Measurements from ENCODE around the gene PEPD. TPM values are rescaled to one million over a fixed set of nuclear protein-coding genes. Genes with fewer than 3 reads are reported as not detected.

Gene PEPD
- total RNA-seq, 1 experiment from 2014 or later: 40.5 TPM

DNA sequence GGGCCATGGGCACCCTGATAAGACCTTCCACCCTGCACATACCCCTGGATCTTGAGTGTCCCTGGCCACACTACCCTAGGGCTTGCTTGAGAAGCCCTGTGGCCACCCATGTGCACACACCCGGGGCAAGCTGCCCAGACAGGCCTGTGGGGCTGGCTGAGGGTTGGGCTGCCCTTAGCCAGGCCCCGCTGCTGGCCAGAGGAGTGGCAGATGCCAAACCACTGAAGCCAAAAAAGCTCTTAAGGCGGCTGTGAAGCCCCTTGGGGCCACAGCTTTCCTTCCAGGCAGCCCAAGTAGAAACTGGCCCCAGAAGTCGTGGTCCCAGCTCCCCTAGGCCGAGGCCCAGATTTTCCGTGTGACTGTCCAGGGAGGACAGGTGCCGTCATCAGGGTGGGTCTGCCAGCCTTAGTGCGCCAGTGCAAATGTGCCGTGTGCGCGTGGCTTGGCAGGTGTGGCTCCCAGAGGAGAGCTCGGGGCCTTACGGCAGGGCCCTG, 133.3 kb downstream of the PEPD start (continued):
- TF ChIP-seq, protein P1, sequence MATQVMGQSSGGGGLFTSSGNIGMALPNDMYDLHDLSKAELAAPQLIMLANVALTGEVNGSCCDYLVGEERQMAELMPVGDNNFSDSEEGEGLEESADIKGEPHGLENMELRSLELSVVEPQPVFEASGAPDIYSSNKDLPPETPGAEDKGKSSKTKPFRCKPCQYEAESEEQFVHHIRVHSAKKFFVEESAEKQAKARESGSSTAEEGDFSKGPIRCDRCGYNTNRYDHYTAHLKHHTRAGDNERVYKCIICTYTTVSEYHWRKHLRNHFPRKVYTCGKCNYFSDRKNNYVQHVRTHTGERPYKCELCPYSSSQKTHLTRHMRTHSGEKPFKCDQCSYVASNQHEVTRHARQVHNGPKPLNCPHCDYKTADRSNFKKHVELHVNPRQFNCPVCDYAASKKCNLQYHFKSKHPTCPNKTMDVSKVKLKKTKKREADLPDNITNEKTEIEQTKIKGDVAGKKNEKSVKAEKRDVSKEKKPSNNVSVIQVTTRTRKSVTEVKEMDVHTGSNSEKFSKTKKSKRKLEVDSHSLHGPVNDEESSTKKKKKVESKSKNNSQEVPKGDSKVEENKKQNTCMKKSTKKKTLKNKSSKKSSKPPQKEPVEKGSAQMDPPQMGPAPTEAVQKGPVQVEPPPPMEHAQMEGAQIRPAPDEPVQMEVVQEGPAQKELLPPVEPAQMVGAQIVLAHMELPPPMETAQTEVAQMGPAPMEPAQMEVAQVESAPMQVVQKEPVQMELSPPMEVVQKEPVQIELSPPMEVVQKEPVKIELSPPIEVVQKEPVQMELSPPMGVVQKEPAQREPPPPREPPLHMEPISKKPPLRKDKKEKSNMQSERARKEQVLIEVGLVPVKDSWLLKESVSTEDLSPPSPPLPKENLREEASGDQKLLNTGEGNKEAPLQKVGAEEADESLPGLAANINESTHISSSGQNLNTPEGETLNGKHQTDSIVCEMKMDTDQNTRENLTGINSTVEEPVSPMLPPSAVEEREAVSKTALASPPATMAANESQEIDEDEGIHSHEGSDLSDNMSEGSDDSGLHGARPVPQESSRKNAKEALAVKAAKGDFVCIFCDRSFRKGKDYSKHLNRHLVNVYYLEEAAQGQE (IDR thresholded peaks at IDR 0.05; ENCODE audit: low read depth): no peak

DNA sequence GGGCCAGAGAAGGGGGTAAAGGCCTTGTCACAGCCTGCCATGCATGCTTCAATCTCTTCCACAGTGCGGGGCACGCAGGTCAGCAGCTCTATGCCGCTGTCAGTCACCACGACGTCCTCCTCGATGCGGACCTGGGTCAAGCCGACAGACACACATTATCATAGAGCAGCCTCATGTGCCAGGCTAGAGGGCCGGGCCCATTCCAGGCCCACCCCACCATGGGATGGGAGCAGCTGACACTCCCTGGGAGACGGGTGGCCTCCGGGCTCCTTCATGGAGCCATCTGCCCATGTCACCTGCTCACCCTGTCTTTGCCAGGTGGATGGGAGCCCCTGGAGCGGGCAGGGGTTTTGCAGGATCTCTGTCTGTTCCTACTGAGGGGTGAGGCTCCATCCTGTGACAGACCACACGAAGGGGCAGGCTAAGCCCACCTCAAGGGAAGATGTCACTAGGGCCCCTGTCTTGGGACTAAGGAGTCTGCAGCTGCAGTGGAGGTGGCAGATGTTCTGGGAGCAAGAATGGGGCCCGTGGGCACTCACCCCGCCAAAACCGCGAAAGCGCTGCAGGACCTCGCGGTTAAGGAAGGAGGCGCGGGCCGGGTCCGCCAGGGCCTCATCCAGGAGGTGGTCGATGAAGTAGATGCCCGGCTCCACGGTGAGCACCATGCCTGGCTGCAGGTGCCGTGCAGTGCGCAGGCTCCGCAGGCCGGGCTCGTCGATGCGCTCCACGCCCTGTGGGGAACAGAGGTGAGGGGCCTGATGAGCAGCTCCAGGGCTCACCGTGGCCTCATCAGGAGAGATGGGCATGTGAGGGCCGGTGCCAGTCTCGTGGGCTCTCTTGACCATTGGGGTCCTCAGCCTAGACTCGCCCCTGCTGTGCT, 134.0 kb downstream of the PEPD start:
- Histone ChIP-seq H2AFZ (ENCODE audit: low read depth, low read length, poor library complexity, severe bottlenecking) (no peak overlapping the region), H3K9ac (ENCODE audit: low read length) (no peak overlapping the region), H3K9me2 (ENCODE audit: insufficient read depth) (no peaks in the 10 kb centered on the region), H3K4me2 (ENCODE audit: low read length) (no peak overlapping the region), H3K36me3 (ENCODE audit: control insufficient read depth in 1 of 2, insufficient read depth in 2 of 2, low read length in 2 of 2) (no peaks in the 10 kb centered on the region; a peak in 1 of 4 replicates), H3K4me1 (ENCODE audit: control insufficient read depth in 1 of 2, insufficient read depth in 2 of 2, low read length in 2 of 2) (no peaks in the 10 kb centered on the region), H4K20me1 (ENCODE audit: insufficient read depth) (no peaks in the 10 kb centered on the region), H3K27me3 (ENCODE audit: insufficient read depth, low read length) (no peaks in the 10 kb centered on the region), H3K27ac (ENCODE audit: low read depth, low read length) (no peak overlapping the region), H3K4me3 (replicated peaks in 1 of 2; ENCODE audit: low read depth in 1 of 2, low read length in 2 of 2) (no peak overlapping the region), H3K9me3 (ENCODE audit: control insufficient read depth in 1 of 2, insufficient read depth in 1 of 2, low read depth in 1 of 2, low read length in 2 of 2) (no peaks in the 10 kb centered on the region), H3K79me2 (ENCODE audit: insufficient read depth, low read length) (peaks cover 22% of the 10 kb centered on the region)
- POLR2A ChIA-PET: interaction anchor here (1.4 kb wide), 1 partner anchor 11 kb away, joined by 3 read pairs; no protein-coding TSS in a partner anchor
- ATAC-seq (no peak), DNase-seq (ENCODE audit: low read depth, low spot score) (no peak)
- RAD21 ChIA-PET (ENCODE audit: low non-redundant PET in 1 of 2, low total read pairs in 2 of 2, uncharacterized antibody in 2 of 2, unreplicated experiment in 2 of 2): no interaction called here
- no TSS peak for BruUV-seq (replicated peaks)
- CTCF ChIA-PET: no interaction called here
- intact Hi-C loops (cut with micrococcal nuclease): no loop called here
- TF ChIP-seq CEBPB (IDR thresholded peaks at IDR 0.05; ENCODE audit: low read depth) (no peak), POLR2A (IDR thresholded peaks at IDR 0.05; ENCODE audit: borderline replicate concordance, extremely low read depth, insufficient read depth, insufficient read length) (no peak), YY1 (IDR thresholded peaks at IDR 0.05; ENCODE audit: extremely low read depth, insufficient replicate concordance, low read depth, low read length) (no peak), FOSL1 (IDR thresholded peaks at IDR 0.05; ENCODE audit: low read depth) (no peak), ZFX (IDR thresholded peaks at IDR 0.05) (no peak), JUND (IDR thresholded peaks at IDR 0.05) (no peak), SP1 (IDR thresholded peaks at IDR 0.05; ENCODE audit: low read depth) (no peak), POLR2AphosphoS5 (IDR thresholded peaks at IDR 0.05; ENCODE audit: low read depth, low read length) (no peak), EGR1 (IDR thresholded peaks at IDR 0.05; ENCODE audit: low read depth) (no peak)
- TF ChIP-seq, protein P2, sequence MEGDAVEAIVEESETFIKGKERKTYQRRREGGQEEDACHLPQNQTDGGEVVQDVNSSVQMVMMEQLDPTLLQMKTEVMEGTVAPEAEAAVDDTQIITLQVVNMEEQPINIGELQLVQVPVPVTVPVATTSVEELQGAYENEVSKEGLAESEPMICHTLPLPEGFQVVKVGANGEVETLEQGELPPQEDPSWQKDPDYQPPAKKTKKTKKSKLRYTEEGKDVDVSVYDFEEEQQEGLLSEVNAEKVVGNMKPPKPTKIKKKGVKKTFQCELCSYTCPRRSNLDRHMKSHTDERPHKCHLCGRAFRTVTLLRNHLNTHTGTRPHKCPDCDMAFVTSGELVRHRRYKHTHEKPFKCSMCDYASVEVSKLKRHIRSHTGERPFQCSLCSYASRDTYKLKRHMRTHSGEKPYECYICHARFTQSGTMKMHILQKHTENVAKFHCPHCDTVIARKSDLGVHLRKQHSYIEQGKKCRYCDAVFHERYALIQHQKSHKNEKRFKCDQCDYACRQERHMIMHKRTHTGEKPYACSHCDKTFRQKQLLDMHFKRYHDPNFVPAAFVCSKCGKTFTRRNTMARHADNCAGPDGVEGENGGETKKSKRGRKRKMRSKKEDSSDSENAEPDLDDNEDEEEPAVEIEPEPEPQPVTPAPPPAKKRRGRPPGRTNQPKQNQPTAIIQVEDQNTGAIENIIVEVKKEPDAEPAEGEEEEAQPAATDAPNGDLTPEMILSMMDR (IDR thresholded peaks at IDR 0.05 in 2 of 3, conservative IDR thresholded peaks at IDR 0.05 in 1 of 3; ENCODE audit: borderline replicate concordance in 1 of 3, insufficient read depth in 1 of 3, low read depth in 2 of 3, low read length in 2 of 3): no peak
- TF ChIP-seq, protein P3, sequence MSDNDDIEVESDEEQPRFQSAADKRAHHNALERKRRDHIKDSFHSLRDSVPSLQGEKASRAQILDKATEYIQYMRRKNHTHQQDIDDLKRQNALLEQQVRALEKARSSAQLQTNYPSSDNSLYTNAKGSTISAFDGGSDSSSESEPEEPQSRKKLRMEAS (IDR thresholded peaks at IDR 0.05): no peak
- TF ChIP-seq, protein P1 (IDR thresholded peaks at IDR 0.05; ENCODE audit: low read depth): no peak
- TF ChIP-seq, protein P4, sequence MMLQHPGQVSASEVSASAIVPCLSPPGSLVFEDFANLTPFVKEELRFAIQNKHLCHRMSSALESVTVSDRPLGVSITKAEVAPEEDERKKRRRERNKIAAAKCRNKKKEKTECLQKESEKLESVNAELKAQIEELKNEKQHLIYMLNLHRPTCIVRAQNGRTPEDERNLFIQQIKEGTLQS (IDR thresholded peaks at IDR 0.05): no peak

Measured in HCT116 (cell line).